ENCODE results near the gene CCDC13. TPM values are rescaled to one million over a fixed set of nuclear protein-coding genes. Genes with fewer than 3 reads are reported as not detected.

Gene CCDC13
- total and polyA plus RNA-seq, 10 of the 15 experiments (the other 5 are each of a cell fraction or from before 2014, with no cell fraction given), result 0.13 to 0.81 (median 0.30) TPM; not detected in 4

GRCh38 chr3:42734263-42734860, 38.7 kb downstream of the CCDC13 start:
- no peak overlapping the region for H3K4me3 ChIP-seq
- H3K79me2 ChIP-seq (ENCODE audit: control insufficient read depth, insufficient read depth, low read length), result no peaks in the 10 kb centered on the region
- H3K4me2 ChIP-seq (ENCODE audit: control insufficient read depth, insufficient read depth), result no peak overlapping the region
- H3K27ac ChIP-seq (ENCODE audit: control insufficient read depth, insufficient read depth), result no peak overlapping the region
- no peaks in the 10 kb centered on the region for H3K9me3 ChIP-seq (replicated peaks; ENCODE audit: control insufficient read depth, insufficient read depth, low read length)
- no peaks in the 10 kb centered on the region for H4K20me1 ChIP-seq (ENCODE audit: control insufficient read depth, insufficient read depth)
- no TSS peak for BruUV-seq (replicated peaks)
- H2AFZ ChIP-seq (ENCODE audit: control insufficient read depth, low read depth, low read length), result no peak overlapping the region
- ChIA-PET CTCF (no interaction called here), RAD21 (ENCODE audit: unreplicated experiment) (interaction anchor here (0.6 kb wide), 1 partner anchor 131 kb away, joined by 3 read pairs; no protein-coding TSS in a partner anchor), POLR2A (no interaction called here), SMC1A (ENCODE audit: uncharacterized antibody, unreplicated experiment) (no interaction called here)
- H3K27me3 ChIP-seq (replicated peaks in 1 of 2; ENCODE audit: control insufficient read depth in 2 of 2, insufficient read depth in 2 of 2, low read length in 1 of 2), result no peaks in the 10 kb centered on the region; a peak in 1 of 4 replicates
- FAIRE-seq (no peak), ATAC-seq (no peak), DNase-seq (ENCODE audit: low read depth, low spot score) (no peak)
- H3K9ac ChIP-seq (ENCODE audit: control insufficient read depth, insufficient read depth, low read length), result no peak overlapping the region
- in situ Hi-C loops (cut with MboI), result no loop called here
- WGBS (ENCODE audit: insufficient coverage, insufficient replicate concordance, low lambda C conversion rate, missing lambda C conversion rate), result 42% methylated on average over 6 of the region's 6 CpGs
- intact Hi-C loops (cut with micrococcal nuclease; ENCODE audit: unreplicated experiment), result no loop called here
- no peaks in the 10 kb centered on the region for H3K4me1 ChIP-seq (ENCODE audit: control insufficient read depth, insufficient read depth, low read length)
- no peaks in the 10 kb centered on the region for H3K36me3 ChIP-seq (ENCODE audit: control insufficient read depth in 2 of 2, insufficient read depth in 2 of 2, low read length in 1 of 2)
- TF ChIP-seq GABPA (IDR thresholded peaks at IDR 0.05; ENCODE audit: low read depth), result no peak
- no peak for TF ChIP-seq TAF1 (IDR thresholded peaks at IDR 0.05; ENCODE audit: borderline replicate concordance, low read depth, low read length)
- no peak for TF ChIP-seq BHLHE40 (IDR thresholded peaks at IDR 0.05; ENCODE audit: borderline replicate concordance in 1 of 2, low read depth in 2 of 2, low read length in 1 of 2)
- TF ChIP-seq BRCA1 (IDR thresholded peaks at IDR 0.05; ENCODE audit: low read depth, low read length), result no peak
- TF ChIP-seq, protein P1, sequence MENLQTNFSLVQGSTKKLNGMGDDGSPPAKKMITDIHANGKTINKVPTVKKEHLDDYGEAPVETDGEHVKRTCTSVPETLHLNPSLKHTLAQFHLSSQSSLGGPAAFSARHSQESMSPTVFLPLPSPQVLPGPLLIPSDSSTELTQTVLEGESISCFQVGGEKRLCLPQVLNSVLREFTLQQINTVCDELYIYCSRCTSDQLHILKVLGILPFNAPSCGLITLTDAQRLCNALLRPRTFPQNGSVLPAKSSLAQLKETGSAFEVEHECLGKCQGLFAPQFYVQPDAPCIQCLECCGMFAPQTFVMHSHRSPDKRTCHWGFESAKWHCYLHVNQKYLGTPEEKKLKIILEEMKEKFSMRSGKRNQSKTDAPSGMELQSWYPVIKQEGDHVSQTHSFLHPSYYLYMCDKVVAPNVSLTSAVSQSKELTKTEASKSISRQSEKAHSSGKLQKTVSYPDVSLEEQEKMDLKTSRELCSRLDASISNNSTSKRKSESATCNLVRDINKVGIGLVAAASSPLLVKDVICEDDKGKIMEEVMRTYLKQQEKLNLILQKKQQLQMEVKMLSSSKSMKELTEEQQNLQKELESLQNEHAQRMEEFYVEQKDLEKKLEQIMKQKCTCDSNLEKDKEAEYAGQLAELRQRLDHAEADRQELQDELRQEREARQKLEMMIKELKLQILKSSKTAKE (IDR thresholded peaks at IDR 0.05; ENCODE audit: low read depth, poor library complexity, severe bottlenecking), result no peak
- TF ChIP-seq WRNIP1 (IDR thresholded peaks at IDR 0.05; ENCODE audit: borderline replicate concordance, low read depth, low read length), result no peak
- TF ChIP-seq PAX8 (IDR thresholded peaks at IDR 0.05), result no peak
- no peak for TF ChIP-seq MEF2B (IDR thresholded peaks at IDR 0.05; ENCODE audit: partially characterized antibody, poor library complexity, severe bottlenecking)
- no peak for TF ChIP-seq STAT1 (conservative IDR thresholded peaks at IDR 0.05)
- TF ChIP-seq RCOR1 (conservative IDR thresholded peaks at IDR 0.05; ENCODE audit: low read depth, low read length), result no peak
- no peak for TF ChIP-seq JUND (IDR thresholded peaks at IDR 0.05; ENCODE audit: low read depth, low read length)
- TF ChIP-seq E2F8 (IDR thresholded peaks at IDR 0.05; ENCODE audit: low read depth, partially characterized antibody), result no peak
- TF ChIP-seq IKZF2 (IDR thresholded peaks at IDR 0.05), result no peak
- no peak for TF ChIP-seq ZNF217 (IDR thresholded peaks at IDR 0.05)

Measured in GM12878 (cell line).